Mesodermal cell (in vitro differentiated cells): ENCODE data around the gene KRTAP12-3.
"Not testable (repeated sequence)": the region's sequence is repeated elsewhere in the genome, so short reads cannot be mapped to it uniquely, and the experiment has no call there.

Experiments
- H3K27ac ChIP-seq: 2 replicates; pipeline ENCODE4 v1.7.0; 2013; ENCODE audit warnings: mild to moderate bottlenecking, low read depth, low read length, moderate library complexity; ENCODE audit not compliant: severe bottlenecking
- H3K36me3 ChIP-seq: 2 replicates; pipeline ENCODE4 v1.7.1; 2013; ENCODE audit warnings: mild to moderate bottlenecking, low read length, moderate library complexity; ENCODE audit not compliant: control insufficient read depth, insufficient read depth
- H3K4me1 ChIP-seq: one replicate; pipeline ENCODE4 v1.7.1; 2013; ENCODE audit warnings: mild to moderate bottlenecking, low read length; ENCODE audit not compliant: insufficient read depth, control insufficient read depth, poor library complexity, severe bottlenecking
- H3K4me3 ChIP-seq: 2 replicates; pipeline ENCODE4 v1.7.0; 2013; ENCODE audit warnings: low read length, control low read depth, mild to moderate bottlenecking; ENCODE audit not compliant: insufficient read depth, poor library complexity, severe bottlenecking; ENCODE audit errors: extremely low read depth
- H3K9me3 ChIP-seq: 2 replicates; pipeline ENCODE4 v1.7.1; 2013; ENCODE audit warnings: mild to moderate bottlenecking, low read length, moderate library complexity; ENCODE audit not compliant: control insufficient read depth
- WGBS, 2 experiments: methylation state at CpG; one replicate each; pipeline ENCODE4 v1.1.5; 2013; ENCODE audit warnings: missing lambda C conversion rate in 2 of 2; ENCODE audit not compliant: insufficient coverage in 2 of 2; 5-methylcytosine and 5-hydroxymethylcytosine counted together

KRTAP12-3 gene

DNA sequence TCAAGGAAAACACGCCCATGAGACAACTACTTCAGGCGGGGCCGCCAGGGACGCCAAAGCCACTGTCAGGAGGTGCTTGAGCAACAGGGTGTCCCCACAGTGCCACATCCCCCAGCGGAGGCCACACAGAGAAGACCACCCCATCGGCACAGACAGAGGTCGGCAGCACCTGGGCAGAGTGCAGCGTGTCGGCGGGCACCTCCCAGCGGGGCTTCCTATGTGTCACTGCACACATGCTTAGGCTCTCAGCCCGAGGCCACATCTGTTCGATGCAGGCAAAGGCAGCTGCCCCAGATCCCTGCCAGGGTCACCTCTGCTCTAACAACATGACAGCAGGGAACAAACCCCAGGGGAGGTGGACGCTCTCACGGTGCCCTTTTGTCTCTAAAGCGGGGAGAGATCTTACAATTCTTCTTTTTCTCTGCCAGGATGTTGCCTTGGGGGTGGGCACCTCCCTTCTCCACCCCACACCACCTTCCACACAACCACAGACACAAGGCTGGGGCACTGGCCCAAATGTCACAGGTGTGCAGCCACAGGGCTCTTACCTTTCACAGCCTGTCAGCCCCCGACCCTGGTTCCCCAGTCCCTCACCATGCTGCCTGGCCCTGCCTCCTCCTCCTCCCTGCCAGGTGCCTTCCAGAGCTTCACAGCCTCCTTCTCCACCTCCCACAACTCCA lies 41.7 kb upstream of the KRTAP12-3 start:
- no peaks in the 10 kb centered on the region for H3K4me1 ChIP-seq
- no peaks in the 10 kb centered on the region for H3K36me3 ChIP-seq
- H3K27ac ChIP-seq = no peak overlapping the region
- H3K9me3 ChIP-seq = peaks cover 23% of the 10 kb centered on the region
- H3K4me3 ChIP-seq = no peak overlapping the region
- WGBS, 2 experiments = 81 to 92% methylated on average over 14 to 16 of the region's 17 CpGs

DNA sequence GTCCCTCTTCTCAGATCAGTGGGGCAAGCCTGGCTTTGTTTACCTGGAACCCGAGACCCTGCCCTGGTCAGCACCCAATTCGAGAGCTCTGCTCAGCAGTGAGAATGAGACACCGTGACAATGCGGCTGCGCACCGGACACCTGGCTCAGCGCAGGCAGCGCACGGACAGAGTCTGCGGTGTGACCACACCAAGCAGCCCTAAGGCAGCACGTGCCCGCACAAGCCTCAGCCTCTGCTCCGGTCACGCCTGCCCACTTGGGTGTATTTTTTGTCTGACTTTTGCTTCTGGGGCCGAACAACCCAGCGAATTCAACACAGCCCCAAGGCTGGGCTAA lies 41.2 kb upstream of the KRTAP12-3 start:
- no peaks in the 10 kb centered on the region for H3K36me3 ChIP-seq
- no peak overlapping the region for H3K4me3 ChIP-seq
- 85 to 89% methylated on average over 14 to 16 of the region's 16 CpGs for WGBS, 2 experiments
- H3K4me1 ChIP-seq = no peaks in the 10 kb centered on the region
- no peak overlapping the region for H3K27ac ChIP-seq
- H3K9me3 ChIP-seq = peaks cover 18% of the 10 kb centered on the region

DNA sequence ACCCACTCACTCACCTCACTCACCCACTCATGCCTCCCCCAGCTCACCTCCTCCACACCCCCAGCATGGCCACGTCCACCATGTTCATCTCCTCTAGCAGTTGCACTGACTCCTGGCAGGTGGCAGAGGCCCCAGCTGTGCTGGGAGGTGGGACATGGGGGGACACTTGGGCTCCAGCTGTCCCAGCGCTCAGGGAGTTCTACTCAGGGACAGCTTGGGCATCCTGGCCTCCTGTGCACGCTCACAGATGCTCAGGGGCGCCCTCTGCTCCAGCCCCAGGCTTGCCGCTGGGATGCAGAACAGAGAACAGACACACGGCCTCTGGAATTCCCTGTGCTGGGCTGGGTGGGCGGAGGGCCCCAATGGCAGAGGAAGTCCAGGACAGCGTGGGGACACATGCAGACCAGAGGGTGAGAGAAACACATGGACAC lies 40.6 kb upstream of the KRTAP12-3 start:
- no peaks in the 10 kb centered on the region for H3K36me3 ChIP-seq
- no peaks in the 10 kb centered on the region for H3K4me1 ChIP-seq
- no peak overlapping the region for H3K4me3 ChIP-seq
- 64 to 77% methylated on average over 6 to 7 of the region's 8 CpGs for WGBS, 2 experiments
- H3K27ac ChIP-seq = no peak overlapping the region
- H3K9me3 ChIP-seq = peaks cover 16% of the 10 kb centered on the region

DNA sequence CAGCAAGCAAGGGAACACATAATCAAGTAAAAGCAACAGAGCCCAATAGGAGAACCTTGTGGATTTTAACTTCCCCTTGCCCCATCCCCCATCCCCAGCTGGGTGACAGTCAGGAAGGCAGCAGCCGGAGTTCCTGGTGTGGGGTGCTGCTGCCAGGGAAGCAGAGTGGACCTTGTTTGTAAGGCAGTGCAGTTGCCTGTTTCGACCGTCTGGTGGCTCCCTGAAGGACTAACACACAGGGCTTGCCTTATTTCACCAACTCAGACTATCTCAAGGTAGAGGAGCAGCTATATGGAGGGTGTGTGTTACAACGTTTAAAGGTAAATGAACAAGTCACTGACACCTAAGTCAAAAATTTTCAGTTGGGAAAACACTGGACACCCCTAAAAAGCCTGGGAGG lies 39.2 kb upstream of the KRTAP12-3 start:
- Histone ChIP-seq H3K9me3 (peaks cover 28% of the 10 kb centered on the region), H3K27ac (no peak overlapping the region), H3K36me3 (no peaks in the 10 kb centered on the region), H3K4me3 (no peak overlapping the region), H3K4me1 (no peaks in the 10 kb centered on the region)
- 80% methylated on average over 1 of the region's 4 CpGs; no CpG with 5 or more reads in 1 of the 2 experiments for WGBS, 2 experiments

DNA sequence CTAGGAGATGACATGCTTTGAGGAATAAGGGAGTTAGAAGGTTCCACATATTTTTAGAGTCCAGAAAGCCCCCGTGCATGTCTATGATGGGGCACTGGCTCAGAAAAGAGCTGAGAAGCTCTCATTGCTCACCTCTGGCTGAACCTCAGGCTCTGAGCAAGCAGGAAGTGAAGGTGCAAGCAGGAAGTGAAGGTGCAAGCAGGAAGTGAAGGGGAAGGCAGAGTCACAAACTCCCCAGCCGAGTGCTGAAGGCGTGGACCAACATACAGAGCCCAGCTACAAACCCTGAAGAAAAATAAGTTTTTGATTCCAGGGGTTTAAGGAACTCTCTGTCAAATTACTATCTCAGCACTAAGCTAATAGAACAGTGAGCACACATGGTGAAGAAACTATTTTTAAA lies 38.8 kb upstream of the KRTAP12-3 start:
- H3K27ac ChIP-seq = no peak overlapping the region
- 93 to 100% methylated on average over 1 to 2 of the region's 3 CpGs for WGBS, 2 experiments
- no peaks in the 10 kb centered on the region for H3K4me1 ChIP-seq
- H3K36me3 ChIP-seq = no peaks in the 10 kb centered on the region
- peaks cover 31% of the 10 kb centered on the region for H3K9me3 ChIP-seq
- no peak overlapping the region for H3K4me3 ChIP-seq

DNA sequence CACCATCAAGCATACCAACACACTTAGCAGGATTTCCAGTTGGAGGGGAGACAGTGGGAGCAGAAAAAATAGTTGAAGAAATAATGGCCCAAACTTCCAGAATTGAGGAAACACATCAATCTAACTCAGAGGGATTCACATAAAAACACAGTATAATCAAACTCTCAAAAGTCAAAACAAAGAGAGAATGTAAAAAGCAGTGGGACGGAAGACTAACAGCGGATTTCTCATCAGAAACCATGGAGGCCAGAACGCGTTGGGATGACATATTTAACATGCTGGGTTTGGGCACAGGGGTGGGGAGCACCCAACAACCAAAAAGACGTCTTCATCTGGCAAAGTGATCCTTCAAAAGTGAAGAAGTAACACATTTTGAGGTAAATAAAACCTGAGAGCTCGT lies 37.8 kb upstream of the KRTAP12-3 start:
- Histone ChIP-seq H3K36me3 (no peaks in the 10 kb centered on the region), H3K27ac (no peak overlapping the region), H3K9me3 (peaks cover 41% of the 10 kb centered on the region), H3K4me3 (no peak overlapping the region), H3K4me1 (no peaks in the 10 kb centered on the region)
- WGBS, 2 experiments = 82 to 94% methylated on average over 6 of the region's 6 CpGs

DNA sequence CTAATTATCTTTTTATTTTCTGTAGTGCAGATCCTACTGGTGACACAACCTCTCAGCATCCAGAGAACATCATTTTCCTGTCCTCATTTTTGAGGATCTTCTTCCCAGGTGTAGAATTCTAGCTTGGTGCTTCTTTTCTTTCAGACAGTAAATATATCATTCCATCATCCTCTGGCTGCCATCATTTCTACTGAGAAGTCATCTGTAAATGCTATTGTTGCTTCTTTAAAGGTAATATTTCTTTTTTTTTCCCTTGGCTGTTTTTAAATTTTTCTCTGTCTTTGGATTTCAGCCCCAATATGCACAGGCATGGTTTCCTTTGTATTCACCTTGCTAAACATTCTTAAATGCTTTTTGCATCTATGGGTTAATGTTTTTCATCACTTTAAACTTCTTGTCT lies 34.2 kb upstream of the KRTAP12-3 start:
- no peak overlapping the region for H3K27ac ChIP-seq
- H3K4me3 ChIP-seq = no peak overlapping the region
- peaks cover 51% of the 10 kb centered on the region for H3K9me3 ChIP-seq
- H3K36me3 ChIP-seq = no peaks in the 10 kb centered on the region
- H3K4me1 ChIP-seq = no peaks in the 10 kb centered on the region

DNA sequence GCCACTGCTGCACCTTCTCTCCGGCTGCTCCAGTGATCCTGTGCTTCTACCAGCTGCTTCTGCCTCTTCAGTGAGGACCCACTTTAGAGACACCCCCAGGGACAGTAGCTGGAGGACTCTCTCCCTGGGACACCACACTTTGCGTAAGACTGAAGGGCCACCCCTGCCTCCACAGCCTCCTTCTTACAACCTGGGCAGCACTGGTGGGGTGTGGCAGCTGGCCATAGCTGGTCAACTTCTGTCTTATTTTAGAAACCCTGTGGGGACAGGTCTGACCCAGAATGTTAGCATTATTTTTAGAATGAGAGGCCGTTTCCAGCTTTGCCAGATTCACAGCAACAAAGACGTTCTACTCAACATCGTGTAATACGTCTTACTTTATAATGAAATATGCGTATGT lies 32.0 kb upstream of the KRTAP12-3 start:
- Histone ChIP-seq H3K4me1 (no peaks in the 10 kb centered on the region), H3K27ac (no peak overlapping the region), H3K9me3 (peaks cover 39% of the 10 kb centered on the region), H3K4me3 (no peak overlapping the region), H3K36me3 (no peaks in the 10 kb centered on the region)
- 92 to 100% methylated on average over 1 to 4 of the region's 7 CpGs for WGBS, 2 experiments

DNA sequence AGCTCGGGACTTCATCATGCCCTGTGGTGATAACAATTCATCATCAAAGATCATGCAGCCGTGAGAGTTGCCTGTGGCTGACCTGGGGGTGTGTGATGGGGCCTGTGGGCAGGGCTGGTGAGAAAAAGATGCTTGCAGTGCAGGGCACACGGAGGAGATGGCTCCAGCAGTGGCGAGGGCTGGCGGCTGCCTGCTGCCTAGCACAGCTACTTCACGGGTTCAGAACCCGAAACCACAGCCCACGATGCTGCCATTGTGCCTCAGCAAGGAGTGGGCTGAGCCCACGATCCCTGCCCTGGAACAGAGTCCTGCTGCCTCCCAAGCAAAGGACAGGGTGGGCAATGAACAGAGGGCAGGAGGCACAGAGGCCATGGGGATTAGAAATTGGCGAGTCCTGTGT lies 31.5 kb upstream of the KRTAP12-3 start:
- Histone ChIP-seq H3K4me3 (no peak overlapping the region), H3K4me1 (no peaks in the 10 kb centered on the region), H3K36me3 (no peaks in the 10 kb centered on the region), H3K9me3 (peaks cover 39% of the 10 kb centered on the region), H3K27ac (no peak overlapping the region)
- 90 to 91% methylated on average over 8 to 10 of the region's 10 CpGs for whole genome bisulfite sequencing, 2 experiments

DNA sequence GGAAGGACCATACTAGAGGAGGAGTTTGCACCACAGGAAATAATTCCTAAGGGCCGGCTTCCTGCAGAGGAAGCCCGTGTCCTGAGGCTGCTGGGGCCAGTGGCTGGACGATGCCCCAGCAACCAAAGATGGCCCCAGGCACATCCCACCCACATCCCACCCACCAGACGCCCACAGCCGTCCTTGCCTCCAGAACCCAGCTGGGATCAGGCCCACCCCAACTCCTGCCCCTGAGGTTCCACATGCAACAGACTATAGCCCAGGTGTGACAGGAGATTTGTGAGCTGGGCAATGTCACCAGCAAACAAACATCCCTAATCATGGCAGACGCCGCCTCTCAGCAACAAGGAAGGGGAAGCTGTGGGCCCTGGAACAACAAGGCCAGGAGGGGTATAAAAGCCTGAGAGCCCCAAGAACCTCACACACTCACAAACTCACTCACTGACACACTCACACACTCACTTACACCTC lies 31.0 kb upstream of the KRTAP12-3 start, which contains the start of gene KRTAP10-9:
Gene KRTAP10-9 (plus strand): TSS at position 421 of the 471 bp plus-strand sequence. CDS start 79 bp downstream, outside the sequence.
- Histone ChIP-seq H3K9me3 (peaks cover 39% of the 10 kb centered on the region), H3K4me3 (no peak within 1 kb of the TSS), H3K27ac (no peak within 1 kb of the TSS), H3K36me3 (no peaks in the 10 kb centered on the region), H3K4me1 (no peaks in the 10 kb centered on the region)
- 82 to 89% methylated on average over 2 to 6 of the region's 7 CpGs for WGBS, 2 experiments

DNA sequence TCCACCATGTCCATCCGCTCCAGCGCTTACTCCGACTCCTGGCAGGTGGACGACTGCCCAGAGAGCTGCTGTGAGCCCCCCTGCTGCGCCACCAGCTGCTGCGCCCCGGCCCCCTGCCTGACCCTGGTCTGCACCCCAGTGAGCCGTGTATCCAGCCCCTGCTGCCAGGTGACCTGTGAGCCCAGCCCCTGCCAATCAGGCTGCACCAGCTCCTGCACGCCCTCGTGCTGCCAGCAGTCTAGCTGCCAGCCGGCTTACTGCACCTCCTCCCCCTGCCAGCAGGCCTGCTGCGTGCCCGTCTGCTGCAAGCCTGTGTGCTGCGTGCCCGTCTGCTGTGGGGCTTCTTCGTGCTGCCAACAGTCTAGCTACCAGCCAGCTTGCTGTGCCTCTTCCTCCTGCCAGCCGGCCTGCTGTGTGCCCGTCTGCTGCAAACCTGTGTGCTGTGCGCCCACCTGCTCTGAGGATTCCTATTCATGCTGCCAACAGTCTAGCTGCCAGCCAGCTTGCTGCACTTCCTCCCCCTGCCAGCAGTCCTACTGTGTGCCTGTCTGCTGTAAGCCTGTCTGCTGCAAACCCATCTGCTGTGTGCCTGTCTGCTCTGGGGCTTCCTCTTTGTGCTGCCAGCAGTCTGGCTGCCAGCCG lies 30.4 kb upstream of the KRTAP12-3 start:
- not testable (repeated sequence) for H3K27ac ChIP-seq, H3K4me1 ChIP-seq, H3K4me3 ChIP-seq, H3K36me3 ChIP-seq
- H3K9me3 ChIP-seq = peaks cover 37% of the 10 kb centered on the region
- WGBS, 2 experiments = 93 to 94% methylated on average over 10 to 16 of the region's 20 CpGs
